Tibial nerve (tissue), 3 donors: ENCODE data around the gene CAPZA3.
"Not testable (repeated sequence)": the region's sequence is repeated elsewhere in the genome, so short reads cannot be mapped to it uniquely, and the experiment has no call there.

ENCODE experiments used
- CTCF ChIP-seq, 5 experiments: fragments of 200-600 bp in 3 of 5; fragments of 450-650 bp in 2 of 5; sonication (generic) in 3 of 5; IDR thresholded peaks; one replicate each; pipeline ENCODE4 v1.5.1; 2016 to 2019; ENCODE audit warnings: antibody characterized with exemption in 5 of 5, mild to moderate bottlenecking in 3 of 5, moderate library complexity in 2 of 5
- POLR2A ChIP-seq, 2 donors: fragments of 450-650 bp; IDR thresholded peaks; one replicate each; pipeline ENCODE4 v1.6.1; 2017; ENCODE audit warnings: antibody characterized with exemption in 2 of 2, mild to moderate bottlenecking in 2 of 2, moderate library complexity in 2 of 2

- TF ChIP-seq POLR2A, CTCF (IDR thresholded peaks at IDR 0.05): not testable (repeated sequence)
Observed at GRCh38 chr12:18766479-18766878, 28.6 kb downstream of the CAPZA3 start.
